ENCODE results near the gene GSDMA. TPM values are rescaled to one million over a fixed set of nuclear protein-coding genes. Genes with fewer than 3 reads are reported as not detected.

GSDMA gene
- total RNA-seq, 2 donors from 2014 or later, result 1.2 TPM; not detected in 1

- intact Hi-C loops (cut with DNase I), result no loop called here
- no peaks in the 10 kb centered on the region for H3K9me3 ChIP-seq
- H3K27me3 ChIP-seq (replicated peaks; ENCODE audit: insufficient read depth), result no peaks in the 10 kb centered on the region
- H3K36me3 ChIP-seq, result no peaks in the 10 kb centered on the region
- no peak overlapping the region for H3K4me3 ChIP-seq
- 52% methylated on average over 3 of the region's 3 CpGs for WGBS
- TF ChIP-seq POLR2A (IDR thresholded peaks at IDR 0.05) (no peak), CTCF (IDR thresholded peaks at IDR 0.05) (no peak), POLR2AphosphoS5 (IDR thresholded peaks at IDR 0.05) (no peak)
- no peak for DNase-seq (ENCODE audit: low spot score)
- no peaks in the 10 kb centered on the region for H3K4me1 ChIP-seq (replicated peaks)
- no peak overlapping the region for H3K27ac ChIP-seq
Observed at GRCh38 chr17:39972271-39972670, 9.5 kb downstream of the GSDMA start.

GRCh38 chr17:39973496-39973895, 10.7 kb downstream of the GSDMA start:
- Histone ChIP-seq H3K27me3 (replicated peaks; ENCODE audit: insufficient read depth) (no peaks in the 10 kb centered on the region), H3K9me3 (no peaks in the 10 kb centered on the region), H3K36me3 (no peaks in the 10 kb centered on the region), H3K4me3 (no peak overlapping the region), H3K27ac (no peak overlapping the region), H3K4me1 (replicated peaks) (no peaks in the 10 kb centered on the region)
- TF ChIP-seq POLR2AphosphoS5 (IDR thresholded peaks at IDR 0.05) (no peak), CTCF (IDR thresholded peaks at IDR 0.05) (no peak)
- DNase-seq (ENCODE audit: low spot score), result no peak
- intact Hi-C loops (cut with DNase I), result no loop called here
- 86% methylated on average over 2 of the region's 2 CpGs for WGBS

- Histone ChIP-seq H3K36me3 (no peaks in the 10 kb centered on the region), H3K4me1 (replicated peaks) (no peaks in the 10 kb centered on the region), H3K27ac (no peak overlapping the region), H3K9me3 (no peaks in the 10 kb centered on the region), H3K27me3 (replicated peaks; ENCODE audit: insufficient read depth) (no peaks in the 10 kb centered on the region), H3K4me3 (no peak overlapping the region)
- intact Hi-C loops (cut with DNase I), result no loop called here
- no peak for TF ChIP-seq POLR2AphosphoS5 (IDR thresholded peaks at IDR 0.05)
- TF ChIP-seq CTCF (IDR thresholded peaks at IDR 0.05), result no peak
- no peak for TF ChIP-seq POLR2A (IDR thresholded peaks at IDR 0.05)
- DNase-seq (ENCODE audit: low spot score), result no peak
- WGBS, result 83% methylated on average over 5 of the region's 5 CpGs
Observed at GRCh38 chr17:39974433-39974832, 11.6 kb downstream of the GSDMA start.

GRCh38 chr17:39975801-39976200, 13.0 kb downstream of the GSDMA start:
- 63% methylated on average over 4 of the region's 4 CpGs for WGBS
- no peak for DNase-seq (ENCODE audit: low spot score)
- TF ChIP-seq POLR2A (IDR thresholded peaks at IDR 0.05) (no peak), POLR2AphosphoS5 (IDR thresholded peaks at IDR 0.05) (no peak), CTCF (IDR thresholded peaks at IDR 0.05) (no peak)
- H3K27me3 ChIP-seq (replicated peaks; ENCODE audit: insufficient read depth), result no peaks in the 10 kb centered on the region
- no peak overlapping the region for H3K27ac ChIP-seq
- H3K4me3 ChIP-seq, result no peak overlapping the region
- H3K36me3 ChIP-seq, result no peaks in the 10 kb centered on the region
- H3K4me1 ChIP-seq (replicated peaks), result no peaks in the 10 kb centered on the region
- no peaks in the 10 kb centered on the region for H3K9me3 ChIP-seq
- intact Hi-C loops (cut with DNase I), result no loop called here

- TF ChIP-seq POLR2AphosphoS5 (IDR thresholded peaks at IDR 0.05) (no peak), CTCF (IDR thresholded peaks at IDR 0.05) (no peak), POLR2A (IDR thresholded peaks at IDR 0.05) (no peak)
- H3K36me3 ChIP-seq, result no peaks in the 10 kb centered on the region
- H3K27me3 ChIP-seq (replicated peaks; ENCODE audit: insufficient read depth), result no peaks in the 10 kb centered on the region
- no peak overlapping the region for H3K4me3 ChIP-seq
- DNase-seq (ENCODE audit: low spot score), result no peak
- H3K9me3 ChIP-seq, result no peaks in the 10 kb centered on the region
- WGBS, result 67% methylated on average over 5 of the region's 5 CpGs
- H3K4me1 ChIP-seq (replicated peaks), result no peaks in the 10 kb centered on the region
- H3K27ac ChIP-seq, result no peak overlapping the region
- intact Hi-C loops (cut with DNase I), result no loop called here
Observed at GRCh38 chr17:39979016-39979670, 16.3 kb downstream of the GSDMA start.
